GM23338 (cell line): ENCODE measurements around the gene ICA1L. TPM values are rescaled to one million over a fixed set of nuclear protein-coding genes. Genes with fewer than 3 reads are reported as not detected.

Source experiments
- ATAC-seq: fragments of 200-7000 bp; cut with Tn5 transposase; 3 replicates; pipeline ENCODE4 v1.9.1; 2020
- DNase-seq: peaks from one replicate; pipeline ENCODE4 v3.0.0-alpha.2; 2015; ENCODE audit warnings: low spot score
- H2AFZ ChIP-seq: fragments of 200-600 bp; sonication (generic); 2 replicates; pipeline ENCODE4 v1.8.0; 2016; ENCODE audit warnings: antibody characterized with exemption, mild to moderate bottlenecking, moderate library complexity
- H3F3A ChIP-seq: fragments of 200-600 bp; sonication (generic); replicated peaks from 2 replicates; pipeline ENCODE4 v1.8.0; 2017; ENCODE audit warnings: antibody characterized with exemption, mixed run types, low read depth
- H3K27ac ChIP-seq: fragments of 200-600 bp; sonication (generic); 2 replicates; pipeline ENCODE4 v1.6.1; 2016; ENCODE audit warnings: low read depth
- H3K27me3 ChIP-seq: fragments of 200-600 bp; sonication (generic); 2 replicates; pipeline ENCODE4 v1.8.0; 2016; ENCODE audit warnings: mild to moderate bottlenecking, mixed run types, moderate library complexity; ENCODE audit not compliant: insufficient read depth
- H3K36me3 ChIP-seq: fragments of 200-600 bp; sonication (generic); 2 replicates; pipeline ENCODE4 v1.8.0; 2016; ENCODE audit warnings: mild to moderate bottlenecking; ENCODE audit not compliant: insufficient read depth
- H3K4me1 ChIP-seq: fragments of 200-600 bp; sonication (generic); 2 replicates; pipeline ENCODE4 v1.8.0; 2016; ENCODE audit warnings: mild to moderate bottlenecking, moderate library complexity; ENCODE audit not compliant: insufficient read depth
- H3K4me2 ChIP-seq: fragments of 200-600 bp; sonication (generic); 2 replicates; pipeline ENCODE4 v1.7.1; 2017; ENCODE audit warnings: mixed run types
- H3K4me3 ChIP-seq: fragments of 200-600 bp; sonication (generic); 2 replicates; pipeline ENCODE4 v1.6.1; 2016; ENCODE audit warnings: mixed run types
- H3K79me2 ChIP-seq: fragments of 200-600 bp; sonication (generic); replicated peaks from 2 replicates; pipeline ENCODE4 v1.8.0; 2017; ENCODE audit warnings: mild to moderate bottlenecking; ENCODE audit not compliant: insufficient read depth
- H3K9me2 ChIP-seq: fragments of 200-600 bp; sonication (generic); 2 replicates; pipeline ENCODE4 v1.8.0; 2017; ENCODE audit not compliant: insufficient read depth
- H4K20me1 ChIP-seq: fragments of 200-600 bp; sonication (generic); replicated peaks from 2 replicates; pipeline ENCODE4 v1.8.0; 2017; ENCODE audit warnings: mild to moderate bottlenecking; ENCODE audit not compliant: insufficient read depth
- H3K27ac Mint-ChIP-seq: 2 replicates; pipeline ENCODE4 v1.8.0; 2020; ENCODE audit warnings: inconsistent platforms, mild to moderate bottlenecking, moderate library complexity, mixed read lengths
- H3K27me3 Mint-ChIP-seq: 3 replicates; pipeline ENCODE4 v1.8.0; 2022; ENCODE audit warnings: low read depth, mild to moderate bottlenecking, moderate library complexity, mixed read lengths, inconsistent platforms; ENCODE audit not compliant: insufficient read depth, poor library complexity
- H3K36me3 Mint-ChIP-seq: 3 replicates; pipeline ENCODE4 v1.8.0; 2021; ENCODE audit warnings: low read depth, mild to moderate bottlenecking, inconsistent platforms, moderate library complexity, mixed read lengths
- H3K4me1 Mint-ChIP-seq: 3 replicates; pipeline ENCODE4 v1.8.0; 2020; ENCODE audit warnings: mild to moderate bottlenecking, inconsistent platforms, mixed read lengths
- H3K4me3 Mint-ChIP-seq: 3 replicates; pipeline ENCODE4 v1.8.0; 2021; ENCODE audit warnings: moderate library complexity, mild to moderate bottlenecking, inconsistent platforms, mixed read lengths
- H3K9me3 Mint-ChIP-seq: 3 replicates; pipeline ENCODE4 v1.8.0; 2020; ENCODE audit warnings: moderate library complexity, mild to moderate bottlenecking, inconsistent platforms, mixed read lengths
- CTCF ChIP-seq, 2 experiments: fragments of 200-600 bp in 1 of 2; sonication (generic) in 1 of 2; conservative IDR thresholded peaks; 2 replicates each; pipeline versions ENCODE4 v1.5.1 to v1.6.1; 2016 to 2017; ENCODE audit warnings: antibody characterized with exemption in 2 of 2, low read depth in 2 of 2, mild to moderate bottlenecking in 2 of 2, moderate library complexity in 1 of 2
- ETS1 ChIP-seq: IDR thresholded peaks from 2 replicates; pipeline ENCODE4 v1.6.1; 2016; ENCODE audit warnings: antibody characterized with exemption
- EZH2 ChIP-seq: fragments of 200-600 bp; sonication (generic); IDR thresholded peaks from one replicate; pipeline ENCODE4 v1.8.0; 2017; ENCODE audit warnings: antibody characterized with exemption, mild to moderate bottlenecking, low read depth; ENCODE audit not compliant: unreplicated experiment
- EZH2phosphoT487 ChIP-seq: fragments of 200-600 bp; sonication (generic); IDR thresholded peaks from one replicate; pipeline ENCODE4 v1.8.1; 2018; ENCODE audit warnings: antibody characterized with exemption; ENCODE audit not compliant: unreplicated experiment
- NANOG ChIP-seq: IDR thresholded peaks from 2 replicates; pipeline ENCODE4 v1.6.1; 2016; ENCODE audit warnings: antibody characterized with exemption, borderline replicate concordance
- REST ChIP-seq: IDR thresholded peaks from one replicate; pipeline ENCODE4 v1.6.1; 2018; ENCODE audit warnings: antibody characterized with exemption; ENCODE audit not compliant: unreplicated experiment
- STAT1 ChIP-seq: IDR thresholded peaks from one replicate; pipeline ENCODE4 v1.6.1; 2016; ENCODE audit warnings: antibody characterized with exemption; ENCODE audit not compliant: unreplicated experiment
- ZNF331 ChIP-seq: fragments of 250-450 bp; sonication (Bioruptor Pico); IDR thresholded peaks from 2 replicates; pipeline ENCODE4 v1.5.0; 2020; ENCODE audit warnings: low read depth, mild to moderate bottlenecking, moderate library complexity
- ZNF462 ChIP-seq: fragments of 250-450 bp; sonication (Bioruptor Pico); IDR thresholded peaks from 2 replicates; pipeline ENCODE4 v1.5.0; 2020; ENCODE audit warnings: mild to moderate bottlenecking, moderate library complexity
- polyA plus RNA-seq: library from polyadenylated mRNA; unstranded; fragments of >200 nt; fragmentation: Nextera tagmentation; extraction: Ambion mirVana; gene quantifications from 2 replicates; pipeline ENCODE4 v1.2.1, GENCODE V29; 2016
- total RNA-seq: library from RNA; depleted of rRNA; stranded (reverse); fragments of >200 nt; shearing (Covaris generic); gene quantifications from 2 replicates; pipeline ENCODE4 v1.2.3, GENCODE V29; 2014

Gene ICA1L
- total and polyA plus RNA-seq, 2 experiments from 2014 or later, result 1.6 to 7.2 TPM

GRCh38 chr2:202818321-202818720, 53.2 kb downstream of the ICA1L start:
- no peak for DNase-seq
- H3K9me2 ChIP-seq, result no peaks in the 10 kb centered on the region

More at GRCh38 chr2:202818321-202818720, 53.2 kb downstream of the ICA1L start:
- TF ChIP-seq ZNF462 (CRISPR knock-in tag) (no peak), STAT1 (no peak), NANOG (no peak), ETS1 (no peak), REST (no peak), CTCF (conservative IDR thresholded peaks at IDR 0.05; ENCODE audit: low read depth in 2 of 2) (no peak), ZNF331 (CRISPR knock-in tag) (no peak), EZH2 (no peak), EZH2phosphoT487 (no peak)
- Histone ChIP-seq H3K4me1 (no peaks in the 10 kb centered on the region), H3K27ac (no peak overlapping the region), H3K4me3 (no peak overlapping the region), H3F3A (no peaks in the 10 kb centered on the region), H3K27me3 (no peaks in the 10 kb centered on the region), H3K36me3 (no peaks in the 10 kb centered on the region), H4K20me1 (no peaks in the 10 kb centered on the region), H2AFZ (no peak overlapping the region), H3K4me2 (no peak overlapping the region), H3K79me2 (no peaks in the 10 kb centered on the region)
- ATAC-seq, result no peak
- Mint-ChIP-seq H3K27me3 (no peaks in the 10 kb centered on the region), H3K36me3 (peaks cover 7% of the 10 kb centered on the region; the same call in 2 of the 3 replicates), H3K9me3 (peaks cover 5% of the 10 kb centered on the region; the same call in 1 of the 3 replicates), H3K4me1 (no peaks in the 10 kb centered on the region), H3K27ac (no peak overlapping the region), H3K4me3 (no peak overlapping the region)
